ENCODE measurements around the gene DPH5.

DNA sequence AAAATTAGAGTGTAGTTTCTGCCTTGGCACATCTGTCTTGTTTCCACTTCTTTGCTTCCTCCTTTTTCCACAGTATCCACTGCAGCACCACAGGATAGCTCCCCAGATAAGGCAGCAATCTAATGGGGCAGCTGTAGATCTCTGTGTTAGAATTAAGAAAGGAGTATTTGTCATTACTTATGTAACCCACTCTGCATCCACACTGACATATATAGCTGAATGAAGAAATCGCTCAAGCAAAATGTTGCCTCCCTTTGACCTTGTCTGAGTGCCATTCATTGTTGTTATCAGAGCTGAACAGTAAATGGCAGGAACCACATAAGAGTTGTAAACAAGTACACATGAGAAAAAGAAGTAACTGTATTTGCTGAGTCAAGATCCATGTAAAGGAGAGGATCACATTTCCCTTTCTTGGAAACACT, 45.9 kb upstream of the DPH5 start:
- TF ChIP-seq EZH2 (IDR thresholded peaks at IDR 0.05; ENCODE audit: insufficient read depth, poor library complexity, severe bottlenecking): no peak
- no peak for TF ChIP-seq EZH2phosphoT487 (IDR thresholded peaks at IDR 0.05; ENCODE audit: insufficient read depth, low read depth)

Data from GM23248 (cell line).